Smooth muscle cell (in vitro differentiated cells): Measurements from ENCODE around the gene SPATA18. TPM values are rescaled to one million over a fixed set of nuclear protein-coding genes. Genes with fewer than 3 reads are reported as not detected.

Experiments
- DNase-seq: peaks from one replicate; lab custom pipeline; 2025; ENCODE audit not compliant: unreplicated experiment; lab: John Stamatoyannopoulos, UW
- H2AFZ ChIP-seq: fragments of 200-600 bp; sonication (generic); 2 replicates; pipeline ENCODE4 v1.6.0; 2016; ENCODE audit warnings: antibody characterized with exemption, low read depth, mild to moderate bottlenecking
- H3F3A ChIP-seq: fragments of 200-600 bp; sonication (generic); 2 replicates; pipeline ENCODE4 v1.6.0; 2017; ENCODE audit warnings: antibody characterized with exemption, low read depth
- H3K27ac ChIP-seq: fragments of 200-600 bp; sonication (generic); 2 replicates; pipeline ENCODE4 v1.5.1; 2016; ENCODE audit warnings: low read depth, mild to moderate bottlenecking
- H3K27me3 ChIP-seq: fragments of 200-600 bp; sonication (generic); 2 replicates; pipeline ENCODE4 v1.6.1; 2016; ENCODE audit warnings: low read depth, mild to moderate bottlenecking
- H3K36me3 ChIP-seq: fragments of 200-600 bp; sonication (generic); 2 replicates; pipeline ENCODE4 v1.5.1; 2016; ENCODE audit warnings: low read depth
- H3K4me1 ChIP-seq: fragments of 200-600 bp; sonication (generic); 2 replicates; pipeline ENCODE4 v1.5.1; 2016; ENCODE audit warnings: low read depth
- H3K4me2 ChIP-seq: fragments of 200-600 bp; sonication (generic); 2 replicates; pipeline ENCODE4 v1.6.0; 2016; ENCODE audit warnings: mild to moderate bottlenecking
- H3K4me3 ChIP-seq: fragments of 200-600 bp; sonication (generic); 2 replicates; pipeline ENCODE4 v1.5.1; 2016; ENCODE audit warnings: mild to moderate bottlenecking
- H3K79me2 ChIP-seq: fragments of 200-600 bp; sonication (generic); 2 replicates; pipeline ENCODE4 v1.6.0; 2016; ENCODE audit warnings: low read depth, mild to moderate bottlenecking
- H3K9ac ChIP-seq: fragments of 200-600 bp; sonication (generic); 2 replicates; pipeline ENCODE4 v1.6.0; 2016; ENCODE audit warnings: low read depth
- H3K9me3 ChIP-seq: fragments of 200-600 bp; sonication (generic); replicated peaks from 2 replicates; pipeline ENCODE4 v1.5.1; 2016; ENCODE audit warnings: low read depth
- H4K20me1 ChIP-seq: fragments of 200-600 bp; sonication (generic); 2 replicates; pipeline ENCODE4 v1.6.0; 2016; ENCODE audit warnings: low read depth
- CTCF ChIP-seq: fragments of 200-600 bp; sonication (generic); IDR thresholded peaks from 2 replicates; pipeline ENCODE4 v1.5.1; 2017; ENCODE audit warnings: borderline replicate concordance, mild to moderate bottlenecking, antibody characterized with exemption; ENCODE audit not compliant: insufficient read depth, poor library complexity, severe bottlenecking
- WGBS: methylation state at CpG from one replicate; pipeline ENCODE4 v1.1.7; 2016; ENCODE audit warnings: low lambda C conversion rate; 5-methylcytosine and 5-hydroxymethylcytosine counted together
- polyA plus RNA-seq: library from polyadenylated mRNA; unstranded; fragments of >200 nt; fragmentation: Nextera tagmentation; extraction: Ambion mirVana; gene quantifications from 2 replicates; pipeline ENCODE4 v1.2.1, GENCODE V29; 2016
- total RNA-seq: library from RNA; depleted of rRNA; stranded (reverse); fragments of >200 nt; gene quantifications from 2 replicates; pipeline ENCODE4 v1.2.3, GENCODE V29; 2014

Gene SPATA18
- total RNA-seq (19.7 and 21.2 TPM in 2 replicates), polyA plus RNA-seq (8.9 and 13.3 TPM in 2 replicates)

- Histone ChIP-seq H3F3A (peaks cover 7% of the 10 kb centered on the region), H4K20me1 (no peaks in the 10 kb centered on the region), H3K27ac (peak within 1 kb of the TSS; percentile 84), H3K4me3 (peak within 1 kb of the TSS; percentile 70), H2AFZ (peak within 1 kb of the TSS; percentile 87), H3K4me1 (peaks cover 20% of the 10 kb centered on the region), H3K79me2 (no peaks in the 10 kb centered on the region), H3K9ac (peak within 1 kb of the TSS; percentile 79), H3K36me3 (no peaks in the 10 kb centered on the region), H3K27me3 (no peaks in the 10 kb centered on the region), H3K4me2 (peak within 1 kb of the TSS; percentile 90), H3K9me3 (no peaks in the 10 kb centered on the region)
- DNase-seq: peak; percentile 31
- under 1% methylated on average over 44 of the region's 44 CpGs for WGBS
- TF ChIP-seq CTCF: no peak
These were observed at the start of gene SPATA18 for GRCh38 chr4:52051213-52051614. Gene SPATA18, plus strand, starts transcription at chr4:52051304. Its CDS starts 401 bp downstream, at chr4:52051705.

GRCh38 chr4:52001616-52002015 lies 49.5 kb upstream of the SPATA18 start:
- Histone ChIP-seq H3K36me3 (no peaks in the 10 kb centered on the region), H3K4me2 (no peak overlapping the region), H2AFZ (no peak overlapping the region), H3K4me1 (no peaks in the 10 kb centered on the region), H4K20me1 (no peaks in the 10 kb centered on the region), H3K27me3 (no peaks in the 10 kb centered on the region), H3K79me2 (no peaks in the 10 kb centered on the region), H3K27ac (no peak overlapping the region), H3F3A (no peaks in the 10 kb centered on the region), H3K4me3 (no peak overlapping the region), H3K9me3 (no peaks in the 10 kb centered on the region), H3K9ac (no peak overlapping the region)
- no peak for TF ChIP-seq CTCF
- no peak for DNase-seq
- WGBS: 83% methylated on average over 2 of the region's 2 CpGs

- Histone ChIP-seq H4K20me1 (no peaks in the 10 kb centered on the region), H3K4me2 (no peak overlapping the region), H3K4me1 (no peaks in the 10 kb centered on the region), H3K4me3 (no peak overlapping the region), H3K36me3 (no peaks in the 10 kb centered on the region), H3K27ac (no peak overlapping the region), H3K27me3 (no peaks in the 10 kb centered on the region), H3K9ac (no peak overlapping the region), H3K9me3 (no peaks in the 10 kb centered on the region), H2AFZ (no peak overlapping the region), H3K79me2 (no peaks in the 10 kb centered on the region), H3F3A (no peaks in the 10 kb centered on the region)
- TF ChIP-seq CTCF: no peak
- no peak for DNase-seq
These were observed 46.7 kb upstream of the SPATA18 start for GRCh38 chr4:52004414-52004813.

- Histone ChIP-seq H3K27ac (no peak overlapping the region), H3K9ac (no peak overlapping the region), H3K79me2 (no peaks in the 10 kb centered on the region), H3K4me1 (no peaks in the 10 kb centered on the region), H3K9me3 (no peaks in the 10 kb centered on the region), H3K4me3 (no peak overlapping the region), H4K20me1 (no peaks in the 10 kb centered on the region), H3K27me3 (no peaks in the 10 kb centered on the region), H3K4me2 (no peak overlapping the region), H3F3A (no peaks in the 10 kb centered on the region), H2AFZ (no peak overlapping the region), H3K36me3 (no peaks in the 10 kb centered on the region)
- 98% methylated on average over 2 of the region's 2 CpGs for WGBS
- DNase-seq: no peak
- TF ChIP-seq CTCF: no peak
These were observed 45.4 kb upstream of the SPATA18 start for GRCh38 chr4:52005604-52006273.
